ENCODE measurements around the gene MYBPC1. TPM values are rescaled to one million over a fixed set of nuclear protein-coding genes. Genes with fewer than 3 reads are reported as not detected.

MYBPC1 gene
- total RNA-seq, 1 experiment from 2014 or later = 0.70 TPM

DNA sequence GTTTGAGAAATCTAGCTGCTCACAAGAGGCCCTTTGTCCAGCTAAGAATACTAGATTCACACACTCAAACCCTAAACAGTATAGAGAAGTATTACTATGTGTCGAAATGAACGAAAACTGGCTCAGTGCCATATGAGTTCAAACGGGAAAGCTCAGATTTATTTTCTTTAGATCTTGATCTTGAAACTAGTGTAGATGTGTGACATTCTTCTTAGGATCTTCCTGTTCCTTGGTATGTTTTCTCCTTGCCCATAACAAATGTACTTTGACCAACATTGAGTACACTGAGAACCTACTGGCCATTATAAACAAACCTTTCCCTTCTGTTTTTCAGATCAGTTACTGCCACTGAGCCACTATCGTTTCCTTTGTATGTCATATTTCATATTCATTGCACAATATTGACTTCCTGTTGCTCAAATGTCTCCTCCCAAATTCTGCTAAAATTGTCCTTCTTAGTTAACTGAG lies 21.3 kb downstream of the MYBPC1 start:
- Mint-ChIP-seq H3K36me3 (ENCODE audit: insufficient read depth, unreplicated experiment) (peaks cover 6% of the 10 kb centered on the region), H3K4me1 (ENCODE audit: insufficient read depth, unreplicated experiment) (peaks cover 31% of the 10 kb centered on the region), H3K27me3 (ENCODE audit: insufficient read depth, unreplicated experiment) (no peaks in the 10 kb centered on the region), H3K27ac (ENCODE audit: low read depth, unreplicated experiment) (peak overlapping the region; percentile 55), H3K4me3 (ENCODE audit: unreplicated experiment) (peak overlapping the region; percentile 41), H3K9me3 (ENCODE audit: unreplicated experiment) (no peaks in the 10 kb centered on the region)
- no peak for TF ChIP-seq CTCF (IDR thresholded peaks at IDR 0.05; ENCODE audit: unreplicated experiment)
- CTCF ChIA-PET = interaction anchor here (0.6 to 1.3 kb wide), 4 partner anchors 119 to 227 kb away, joined by 3 read pairs; no protein-coding TSS in a partner anchor
- POLR2A ChIA-PET = interaction anchor here (1.2 kb wide), 1 partner anchor 12 kb away, joined by 4 read pairs; no protein-coding TSS in a partner anchor
- peak; percentile 74 for DNase-seq (ENCODE audit: unreplicated experiment)
- BruUV-seq (replicated peaks) = no TSS peak
- intact Hi-C loops (cut with micrococcal nuclease) = no loop called here

- DNase-seq (ENCODE audit: unreplicated experiment) = no peak
- CTCF ChIA-PET = interaction anchor here (0.6 kb wide), 1 partner anchor 792 kb away, joined by 3 read pairs; no protein-coding TSS in a partner anchor
- H3K9me3 Mint-ChIP-seq (ENCODE audit: unreplicated experiment) = no peaks in the 10 kb centered on the region
- peaks cover 25% of the 10 kb centered on the region for H3K4me1 Mint-ChIP-seq (ENCODE audit: insufficient read depth, unreplicated experiment)
- intact Hi-C loops (cut with micrococcal nuclease) = no loop called here
- H3K4me3 Mint-ChIP-seq (ENCODE audit: unreplicated experiment) = no peak overlapping the region
- TF ChIP-seq CTCF (IDR thresholded peaks at IDR 0.05; ENCODE audit: unreplicated experiment) = no peak
- peaks cover 6% of the 10 kb centered on the region for H3K36me3 Mint-ChIP-seq (ENCODE audit: insufficient read depth, unreplicated experiment)
- POLR2A ChIA-PET = interaction anchor here (0.8 kb wide), 1 partner anchor 17 kb away, joined by 3 read pairs; no protein-coding TSS in a partner anchor
- H3K27me3 Mint-ChIP-seq (ENCODE audit: insufficient read depth, unreplicated experiment) = no peaks in the 10 kb centered on the region
- no TSS peak for BruUV-seq (replicated peaks)
- H3K27ac Mint-ChIP-seq (ENCODE audit: low read depth, unreplicated experiment) = no peak overlapping the region
Observed at GRCh38 chr12:101619026-101619786, 24.4 kb downstream of the MYBPC1 start.

DNA sequence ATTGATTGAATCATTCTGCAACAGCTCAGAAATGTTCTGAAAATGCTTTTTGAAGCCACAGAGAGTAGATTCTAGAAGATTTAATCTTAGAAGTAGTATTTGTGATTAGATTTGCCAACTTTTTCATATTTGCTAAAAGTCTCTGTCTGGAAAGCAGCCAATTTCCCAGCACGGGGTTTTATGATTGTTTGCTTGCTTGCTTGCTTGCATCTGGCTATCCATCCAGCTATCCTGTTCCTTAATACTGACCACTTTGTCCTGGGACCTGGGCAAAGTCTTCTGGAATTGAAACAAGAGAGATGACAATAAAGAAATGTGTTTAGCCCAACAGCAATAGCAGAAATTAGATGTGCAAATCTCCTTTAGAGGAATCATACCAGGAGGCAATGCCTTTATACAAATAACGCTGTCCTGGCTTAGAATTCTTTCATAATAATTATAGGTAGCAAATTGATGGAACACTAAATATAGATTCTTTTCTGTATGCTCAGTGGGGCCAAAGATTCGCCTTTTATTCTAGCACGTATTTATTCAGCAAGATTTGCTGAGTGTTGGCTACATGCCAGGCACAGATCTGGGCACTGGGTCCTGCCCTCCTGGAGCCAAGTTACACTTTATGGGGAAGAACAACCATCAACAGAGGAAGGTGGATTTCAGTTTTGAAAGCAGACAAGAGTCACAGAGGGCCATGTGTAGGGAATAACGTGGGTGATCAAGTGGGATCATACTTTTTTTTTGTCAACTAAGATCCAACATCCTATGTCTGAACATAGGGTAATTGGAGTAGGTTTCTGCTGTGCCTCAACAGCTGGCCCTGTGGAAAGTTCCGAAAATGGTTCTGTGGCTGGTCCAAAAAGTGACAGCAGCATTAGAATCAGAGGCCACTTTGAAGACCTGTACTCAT lies 25.3 kb downstream of the MYBPC1 start:
- Mint-ChIP-seq H3K27me3 (ENCODE audit: insufficient read depth, unreplicated experiment) (no peaks in the 10 kb centered on the region), H3K27ac (ENCODE audit: low read depth, unreplicated experiment) (no peak overlapping the region), H3K36me3 (ENCODE audit: insufficient read depth, unreplicated experiment) (peaks cover 6% of the 10 kb centered on the region), H3K9me3 (ENCODE audit: unreplicated experiment) (no peaks in the 10 kb centered on the region), H3K4me1 (ENCODE audit: insufficient read depth, unreplicated experiment) (peaks cover 25% of the 10 kb centered on the region), H3K4me3 (ENCODE audit: unreplicated experiment) (no peak overlapping the region)
- intact Hi-C loops (cut with micrococcal nuclease) = no loop called here
- ChIA-PET CTCF (no interaction called here), POLR2A (interaction anchor here (0.8 kb wide), 1 partner anchor 16 kb away, joined by 3 read pairs; no protein-coding TSS in a partner anchor)
- no peak for DNase-seq (ENCODE audit: unreplicated experiment)
- TF ChIP-seq CTCF (IDR thresholded peaks at IDR 0.05; ENCODE audit: unreplicated experiment) = no peak
- BruUV-seq (replicated peaks) = no TSS peak

- CTCF ChIA-PET = no interaction called here
- H3K36me3 Mint-ChIP-seq (ENCODE audit: insufficient read depth, unreplicated experiment) = peaks cover 11% of the 10 kb centered on the region
- no peak for TF ChIP-seq CTCF (IDR thresholded peaks at IDR 0.05; ENCODE audit: unreplicated experiment)
- DNase-seq (ENCODE audit: unreplicated experiment) = no peak
- no peak overlapping the region for H3K4me3 Mint-ChIP-seq (ENCODE audit: unreplicated experiment)
- H3K4me1 Mint-ChIP-seq (ENCODE audit: insufficient read depth, unreplicated experiment) = peaks cover 21% of the 10 kb centered on the region
- POLR2A ChIA-PET = no interaction called here
- H3K27me3 Mint-ChIP-seq (ENCODE audit: insufficient read depth, unreplicated experiment) = no peaks in the 10 kb centered on the region
- intact Hi-C loops (cut with micrococcal nuclease) = no loop called here
- H3K27ac Mint-ChIP-seq (ENCODE audit: low read depth, unreplicated experiment) = no peak overlapping the region
- no peaks in the 10 kb centered on the region for H3K9me3 Mint-ChIP-seq (ENCODE audit: unreplicated experiment)
- no TSS peak for BruUV-seq (replicated peaks)
Observed at GRCh38 chr12:101620762-101621133, 26.0 kb downstream of the MYBPC1 start.

Measured in MCF 10A (cell line).